DOHH2 (cell line): ENCODE results near the gene CYTH4.

Experiments
- H3F3A ChIP-seq: fragments of 200-600 bp; sonication (generic), shearing (Covaris generic); 2 replicates; pipeline ENCODE4 v1.6.0; 2016; ENCODE audit warnings: antibody characterized with exemption, mild to moderate bottlenecking; ENCODE audit not compliant: control insufficient read depth, insufficient read depth
- H3K27ac ChIP-seq: fragments of 200-600 bp; sonication (generic); 2 replicates; pipeline ENCODE4 v1.5.1; 2014; ENCODE audit warnings: low read depth, mild to moderate bottlenecking, low read length, moderate library complexity
- H3K27me3 ChIP-seq: fragments of 200-600 bp; sonication (generic); 2 replicates; pipeline ENCODE4 v1.6.1; 2014; ENCODE audit warnings: mild to moderate bottlenecking, low read length, mixed read lengths; ENCODE audit not compliant: control insufficient read depth
- H3K36me3 ChIP-seq: fragments of 200-600 bp; sonication (generic); 2 replicates; pipeline ENCODE4 v1.6.1; 2014; ENCODE audit warnings: mild to moderate bottlenecking, low read length, moderate library complexity, mixed read lengths; ENCODE audit not compliant: control insufficient read depth
- H3K4me1 ChIP-seq: fragments of 200-600 bp; sonication (generic); 2 replicates; pipeline ENCODE4 v1.6.1; 2014; ENCODE audit warnings: mild to moderate bottlenecking, low read length, mixed read lengths; ENCODE audit not compliant: control insufficient read depth
- H3K4me2 ChIP-seq: fragments of 200-600 bp; sonication (generic); 2 replicates; pipeline ENCODE4 v1.6.0; 2014; ENCODE audit warnings: mild to moderate bottlenecking, low read length, moderate library complexity
- H3K4me3 ChIP-seq: fragments of 200-600 bp; sonication (generic); 2 replicates; pipeline ENCODE4 v1.5.1; 2014; ENCODE audit warnings: mild to moderate bottlenecking, low read length, mixed read lengths
- H3K79me2 ChIP-seq: fragments of 200-600 bp; sonication (generic); 2 replicates; pipeline ENCODE4 v1.6.1; 2014; ENCODE audit warnings: mild to moderate bottlenecking, low read length, mixed read lengths; ENCODE audit not compliant: control insufficient read depth
- H3K9me2 ChIP-seq: fragments of 200-600 bp; sonication (generic); replicated peaks from 2 replicates; pipeline ENCODE4 v1.6.1; 2014; ENCODE audit warnings: mild to moderate bottlenecking, low read length, mixed read lengths; ENCODE audit not compliant: control insufficient read depth
- H3K9me3 ChIP-seq: fragments of 200-600 bp; sonication (generic); 2 replicates; pipeline ENCODE4 v1.6.1; 2014; ENCODE audit warnings: antibody characterized with exemption, low read length, mixed read lengths; ENCODE audit not compliant: control insufficient read depth, insufficient read depth
- H4K20me1 ChIP-seq: fragments of 200-600 bp; sonication (generic); 2 replicates; pipeline ENCODE4 v1.6.0; 2014; ENCODE audit warnings: low read depth, mild to moderate bottlenecking, antibody characterized with exemption, low read length, moderate library complexity; ENCODE audit not compliant: control insufficient read depth, insufficient read depth
- EZH2phosphoT487 ChIP-seq: fragments of 200-600 bp; sonication (generic); IDR thresholded peaks from 2 replicates; pipeline ENCODE4 v1.6.1; 2017; ENCODE audit warnings: borderline replicate concordance, mild to moderate bottlenecking, antibody characterized with exemption, low read length, moderate library complexity, mixed read lengths
- TF ChIP-seq, protein P1 (sequence below): fragments of 200-600 bp; sonication (generic); IDR thresholded peaks from one replicate; pipeline ENCODE4 v1.5.1; 2014; ENCODE audit warnings: antibody characterized with exemption, mild to moderate bottlenecking, low read depth, low read length; ENCODE audit not compliant: poor library complexity, severe bottlenecking

CYTH4 gene

DNA sequence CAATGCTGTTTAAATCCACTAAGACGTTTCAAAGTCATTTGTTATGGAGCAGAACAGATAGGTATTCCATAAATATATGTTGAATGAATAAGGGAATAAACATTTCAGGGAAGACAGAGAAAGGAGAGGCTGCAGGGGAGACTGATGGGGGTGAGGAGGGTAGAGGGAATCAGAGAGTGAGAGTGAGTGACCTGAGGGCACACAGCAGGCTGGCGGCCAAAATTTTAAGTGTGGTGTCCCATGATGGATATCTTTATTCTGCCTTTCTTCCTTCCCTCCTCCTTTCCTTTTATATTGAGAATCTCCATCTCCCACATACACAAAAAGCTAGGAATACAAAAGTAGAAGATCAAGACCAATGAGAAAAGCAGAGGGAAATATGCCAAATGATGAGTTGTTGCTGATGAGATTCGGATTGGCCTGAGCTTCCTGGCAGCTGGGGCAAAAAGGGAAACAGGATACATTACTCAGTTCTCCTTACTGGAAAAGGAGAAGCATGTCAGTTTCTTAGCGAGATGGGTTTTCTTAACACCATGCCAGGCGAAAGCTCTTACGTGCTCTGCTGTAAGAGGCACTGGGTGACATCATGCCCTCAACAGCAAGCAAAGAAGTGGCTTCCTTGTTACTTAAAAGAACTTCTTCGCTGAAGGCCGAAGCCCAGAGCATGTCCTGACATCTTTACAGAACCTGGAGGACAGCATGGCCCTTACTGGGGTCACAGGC is 11.2 kb upstream of the CYTH4 start:
- Histone ChIP-seq H4K20me1 (no peaks in the 10 kb centered on the region), H3K4me1 (peaks cover 77% of the 10 kb centered on the region), H3K9me2 (no peaks in the 10 kb centered on the region), H3K27ac (no peak overlapping the region), H3K4me2 (no peak overlapping the region), H3K9me3 (no peaks in the 10 kb centered on the region), H3K79me2 (no peaks in the 10 kb centered on the region), H3K27me3 (no peaks in the 10 kb centered on the region), H3F3A (peaks cover 12% of the 10 kb centered on the region), H3K4me3 (no peak overlapping the region), H3K36me3 (no peaks in the 10 kb centered on the region)
- TF ChIP-seq EZH2phosphoT487 = no peak
- TF ChIP-seq, protein P1, sequence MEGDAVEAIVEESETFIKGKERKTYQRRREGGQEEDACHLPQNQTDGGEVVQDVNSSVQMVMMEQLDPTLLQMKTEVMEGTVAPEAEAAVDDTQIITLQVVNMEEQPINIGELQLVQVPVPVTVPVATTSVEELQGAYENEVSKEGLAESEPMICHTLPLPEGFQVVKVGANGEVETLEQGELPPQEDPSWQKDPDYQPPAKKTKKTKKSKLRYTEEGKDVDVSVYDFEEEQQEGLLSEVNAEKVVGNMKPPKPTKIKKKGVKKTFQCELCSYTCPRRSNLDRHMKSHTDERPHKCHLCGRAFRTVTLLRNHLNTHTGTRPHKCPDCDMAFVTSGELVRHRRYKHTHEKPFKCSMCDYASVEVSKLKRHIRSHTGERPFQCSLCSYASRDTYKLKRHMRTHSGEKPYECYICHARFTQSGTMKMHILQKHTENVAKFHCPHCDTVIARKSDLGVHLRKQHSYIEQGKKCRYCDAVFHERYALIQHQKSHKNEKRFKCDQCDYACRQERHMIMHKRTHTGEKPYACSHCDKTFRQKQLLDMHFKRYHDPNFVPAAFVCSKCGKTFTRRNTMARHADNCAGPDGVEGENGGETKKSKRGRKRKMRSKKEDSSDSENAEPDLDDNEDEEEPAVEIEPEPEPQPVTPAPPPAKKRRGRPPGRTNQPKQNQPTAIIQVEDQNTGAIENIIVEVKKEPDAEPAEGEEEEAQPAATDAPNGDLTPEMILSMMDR = no peak

DNA sequence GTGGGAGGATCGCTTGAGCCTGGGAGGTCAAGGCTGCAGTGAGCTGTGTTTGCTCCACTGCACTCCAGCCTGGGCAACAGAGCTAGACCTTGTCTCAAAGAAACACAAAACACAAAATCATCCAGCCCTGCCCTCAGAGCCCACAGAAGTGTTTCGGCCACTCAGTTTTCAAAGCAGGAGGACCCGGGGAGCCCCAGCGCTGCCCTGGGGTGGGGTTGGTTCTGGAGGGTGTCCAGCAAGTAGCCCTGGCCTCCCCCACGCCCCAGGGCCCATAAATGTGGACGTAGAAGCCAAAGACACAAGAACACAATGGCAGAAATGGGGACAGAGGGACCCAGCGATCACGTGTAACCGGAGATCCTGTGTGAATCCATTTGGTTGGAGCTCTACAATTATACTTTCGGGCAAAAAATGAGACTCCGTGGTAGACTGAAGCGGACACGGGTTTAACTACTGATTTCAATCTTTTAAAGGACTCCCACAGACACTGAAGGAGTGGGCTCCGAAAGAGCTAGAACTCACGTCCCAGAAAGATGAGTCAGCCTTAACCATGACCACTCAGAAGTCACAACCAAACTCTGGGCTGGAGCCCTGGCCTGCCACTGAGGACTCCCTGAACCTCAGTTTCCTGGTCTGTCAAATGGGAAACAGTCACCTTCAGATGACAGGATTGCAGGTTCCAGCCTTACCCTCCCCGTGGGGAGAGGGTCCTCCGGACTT is 9.0 kb upstream of the CYTH4 start:
- no peak for TF ChIP-seq EZH2phosphoT487
- TF ChIP-seq, protein P1 = no peak

GRCh38 chr22:37273846-37274225 is 8.5 kb upstream of the CYTH4 start:
- Histone ChIP-seq H3K4me2 (peak overlapping the region; percentile 63), H3K79me2 (no peaks in the 10 kb centered on the region), H3K27me3 (no peaks in the 10 kb centered on the region), H3K27ac (peak overlapping the region; percentile 66), H4K20me1 (no peaks in the 10 kb centered on the region), H3K9me2 (no peaks in the 10 kb centered on the region), H3K9me3 (no peaks in the 10 kb centered on the region), H3K4me3 (peak overlapping the region; percentile 39), H3F3A (peaks cover 12% of the 10 kb centered on the region), H3K36me3 (no peaks in the 10 kb centered on the region), H3K4me1 (peaks cover 81% of the 10 kb centered on the region)
- TF ChIP-seq, protein P1 = no peak
- TF ChIP-seq EZH2phosphoT487 = no peak

More for the DNA sequence above, 9.0 kb upstream of the CYTH4 start:
- peak overlapping the region; percentile 63 for H3K4me2 ChIP-seq
- no peaks in the 10 kb centered on the region for H3K79me2 ChIP-seq
- peak overlapping the region; percentile 39; the same call in 1 of the 2 replicates for H3K4me3 ChIP-seq
- no peaks in the 10 kb centered on the region for H3K36me3 ChIP-seq
- H3K27ac ChIP-seq = no peak overlapping the region
- no peaks in the 10 kb centered on the region for H3K9me2 ChIP-seq
- no peaks in the 10 kb centered on the region for H3K9me3 ChIP-seq
- H3K4me1 ChIP-seq = peaks cover 78% of the 10 kb centered on the region
- peaks cover 12% of the 10 kb centered on the region for H3F3A ChIP-seq
- no peaks in the 10 kb centered on the region for H3K27me3 ChIP-seq
- H4K20me1 ChIP-seq = no peaks in the 10 kb centered on the region
